RWPE2 (cell line): ENCODE data around the gene INPP5B.

Experiments
- ATAC-seq: fragments of 200-7000 bp; cut with Tn5 transposase; 3 replicates; pipeline ENCODE4 v1.9.1; 2021; ENCODE audit warnings: low read depth
- DNase-seq: peaks from one replicate; pipeline ENCODE4 v3.0.0-alpha.2; 2020; ENCODE audit warnings: low spot score
- H3K27ac ChIP-seq: fragments of 450-650 bp; 2 replicates; pipeline ENCODE4 v1.5.1; 2017; ENCODE audit warnings: mild to moderate bottlenecking; ENCODE audit not compliant: poor library complexity, severe bottlenecking
- H3K27me3 ChIP-seq: fragments of 250-450 bp; sonication (Bioruptor Pico); 2 replicates; pipeline ENCODE4 v1.5.1; 2021; ENCODE audit warnings: mild to moderate bottlenecking, moderate library complexity; ENCODE audit not compliant: insufficient read depth, poor library complexity, severe bottlenecking
- H3K36me3 ChIP-seq: fragments of 250-450 bp; sonication (Bioruptor Pico); 2 replicates; pipeline ENCODE4 v1.5.1; 2020; ENCODE audit warnings: low read depth, mild to moderate bottlenecking, moderate library complexity
- H3K4me1 ChIP-seq: fragments of 250-450 bp; sonication (Bioruptor Pico); 2 replicates; pipeline ENCODE4 v1.5.1; 2021; ENCODE audit warnings: mild to moderate bottlenecking, moderate library complexity; ENCODE audit not compliant: insufficient read depth, poor library complexity, severe bottlenecking
- H3K4me3 ChIP-seq: fragments of 250-450 bp; sonication (Bioruptor Pico); 2 replicates; pipeline ENCODE4 v1.5.1; 2021; ENCODE audit warnings: mild to moderate bottlenecking, moderate library complexity; ENCODE audit not compliant: severe bottlenecking
- H3K9me3 ChIP-seq: fragments of 250-450 bp; sonication (Bioruptor Pico); 2 replicates; pipeline ENCODE4 v1.5.1; 2021; ENCODE audit warnings: mild to moderate bottlenecking, moderate library complexity; ENCODE audit not compliant: severe bottlenecking
- TF ChIP-seq, protein P1 (sequence below): fragments of 450-650 bp; IDR thresholded peaks from one replicate; pipeline ENCODE4 v1.5.1; 2017; ENCODE audit warnings: mild to moderate bottlenecking, moderate library complexity; ENCODE audit not compliant: poor library complexity, severe bottlenecking

Gene INPP5B

DNA sequence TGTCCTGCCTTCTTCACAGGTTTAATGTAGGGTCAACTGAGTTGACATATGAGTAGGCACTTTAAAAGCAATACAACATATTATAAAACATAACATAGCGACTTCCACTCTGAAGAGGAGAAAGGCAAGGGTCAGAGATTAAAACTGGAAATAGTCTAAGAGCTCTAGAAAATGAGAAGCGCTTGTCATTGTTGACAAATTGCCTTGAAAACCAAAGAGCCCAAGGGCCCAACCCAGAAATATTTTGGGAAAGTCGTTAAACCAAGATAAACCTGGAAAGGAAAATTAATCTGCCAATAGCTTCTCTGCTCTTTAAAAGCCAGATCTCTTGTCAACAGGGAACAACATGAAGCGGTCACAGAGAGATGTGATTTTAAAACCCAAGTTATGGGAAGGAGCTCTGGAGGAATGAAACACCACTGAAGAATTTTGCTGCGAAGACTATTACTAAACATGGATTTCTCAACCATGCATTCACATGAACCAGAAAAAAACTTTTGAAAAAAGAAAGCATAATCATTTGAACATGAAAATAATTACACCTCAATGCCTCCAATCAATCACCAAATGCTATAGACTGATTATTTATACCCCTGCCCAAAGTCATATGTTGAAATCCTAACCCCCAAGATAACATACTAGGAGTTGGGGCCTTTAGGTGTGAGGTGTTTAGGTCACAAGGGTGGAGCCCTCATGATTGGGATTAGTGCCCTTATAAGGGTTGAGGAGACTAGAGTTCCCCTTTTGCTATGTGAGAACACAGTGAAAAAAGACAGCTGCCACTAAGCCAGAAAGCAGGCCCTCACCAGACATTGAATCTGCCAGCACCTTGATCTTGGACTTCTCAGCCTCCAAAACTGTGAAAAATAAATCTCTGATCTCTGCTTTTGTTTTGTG, 54.5 kb downstream of the INPP5B start:
- Histone ChIP-seq H3K9me3 (no peaks in the 10 kb centered on the region), H3K27ac (no peak overlapping the region), H3K4me3 (no peak overlapping the region), H3K4me1 (no peaks in the 10 kb centered on the region), H3K27me3 (no peaks in the 10 kb centered on the region), H3K36me3 (peaks cover 10% of the 10 kb centered on the region)
- ATAC-seq (no peak), DNase-seq (no peak)
- TF ChIP-seq, protein P1, sequence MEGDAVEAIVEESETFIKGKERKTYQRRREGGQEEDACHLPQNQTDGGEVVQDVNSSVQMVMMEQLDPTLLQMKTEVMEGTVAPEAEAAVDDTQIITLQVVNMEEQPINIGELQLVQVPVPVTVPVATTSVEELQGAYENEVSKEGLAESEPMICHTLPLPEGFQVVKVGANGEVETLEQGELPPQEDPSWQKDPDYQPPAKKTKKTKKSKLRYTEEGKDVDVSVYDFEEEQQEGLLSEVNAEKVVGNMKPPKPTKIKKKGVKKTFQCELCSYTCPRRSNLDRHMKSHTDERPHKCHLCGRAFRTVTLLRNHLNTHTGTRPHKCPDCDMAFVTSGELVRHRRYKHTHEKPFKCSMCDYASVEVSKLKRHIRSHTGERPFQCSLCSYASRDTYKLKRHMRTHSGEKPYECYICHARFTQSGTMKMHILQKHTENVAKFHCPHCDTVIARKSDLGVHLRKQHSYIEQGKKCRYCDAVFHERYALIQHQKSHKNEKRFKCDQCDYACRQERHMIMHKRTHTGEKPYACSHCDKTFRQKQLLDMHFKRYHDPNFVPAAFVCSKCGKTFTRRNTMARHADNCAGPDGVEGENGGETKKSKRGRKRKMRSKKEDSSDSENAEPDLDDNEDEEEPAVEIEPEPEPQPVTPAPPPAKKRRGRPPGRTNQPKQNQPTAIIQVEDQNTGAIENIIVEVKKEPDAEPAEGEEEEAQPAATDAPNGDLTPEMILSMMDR, result no peak

DNA sequence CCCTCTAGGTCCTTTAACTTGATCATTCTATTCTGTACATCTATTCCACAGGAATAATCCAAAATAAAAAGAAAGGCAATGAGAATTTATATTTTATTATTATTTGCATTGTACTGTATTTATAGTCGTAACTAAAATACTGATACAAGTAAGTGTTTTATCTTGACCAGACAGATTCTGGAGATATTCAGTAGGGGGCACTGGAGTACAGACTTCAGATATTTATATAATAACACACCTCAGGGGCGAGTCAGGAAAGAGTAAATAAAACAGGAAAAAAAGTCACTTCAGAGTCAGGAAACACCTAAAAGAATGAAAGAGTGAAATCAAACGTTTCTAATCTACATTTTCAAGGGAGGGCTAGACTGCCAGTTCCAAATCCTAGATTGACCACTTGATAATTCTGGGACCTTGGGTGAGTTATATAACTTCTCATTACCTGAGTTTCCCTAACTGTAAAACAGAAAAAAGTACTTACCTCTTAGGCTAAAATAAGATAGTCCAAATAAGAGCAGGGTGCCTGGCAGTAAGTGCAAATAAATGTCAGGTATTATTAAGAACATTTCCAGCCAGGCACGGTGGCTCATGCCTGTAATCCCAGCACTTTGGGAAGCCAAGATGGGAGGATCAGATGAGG, 56.4 kb downstream of the INPP5B start:
- H3K27me3 ChIP-seq, result no peaks in the 10 kb centered on the region
- ATAC-seq, result peak; percentile 42; the same call in 1 of the 3 replicates
- H3K9me3 ChIP-seq, result no peaks in the 10 kb centered on the region
- no peak overlapping the region for H3K27ac ChIP-seq
- H3K4me3 ChIP-seq, result no peak overlapping the region
- no peak for DNase-seq
- peaks cover 14% of the 10 kb centered on the region for H3K36me3 ChIP-seq
- no peaks in the 10 kb centered on the region for H3K4me1 ChIP-seq
- TF ChIP-seq, protein P1, result peak; percentile 72

DNA sequence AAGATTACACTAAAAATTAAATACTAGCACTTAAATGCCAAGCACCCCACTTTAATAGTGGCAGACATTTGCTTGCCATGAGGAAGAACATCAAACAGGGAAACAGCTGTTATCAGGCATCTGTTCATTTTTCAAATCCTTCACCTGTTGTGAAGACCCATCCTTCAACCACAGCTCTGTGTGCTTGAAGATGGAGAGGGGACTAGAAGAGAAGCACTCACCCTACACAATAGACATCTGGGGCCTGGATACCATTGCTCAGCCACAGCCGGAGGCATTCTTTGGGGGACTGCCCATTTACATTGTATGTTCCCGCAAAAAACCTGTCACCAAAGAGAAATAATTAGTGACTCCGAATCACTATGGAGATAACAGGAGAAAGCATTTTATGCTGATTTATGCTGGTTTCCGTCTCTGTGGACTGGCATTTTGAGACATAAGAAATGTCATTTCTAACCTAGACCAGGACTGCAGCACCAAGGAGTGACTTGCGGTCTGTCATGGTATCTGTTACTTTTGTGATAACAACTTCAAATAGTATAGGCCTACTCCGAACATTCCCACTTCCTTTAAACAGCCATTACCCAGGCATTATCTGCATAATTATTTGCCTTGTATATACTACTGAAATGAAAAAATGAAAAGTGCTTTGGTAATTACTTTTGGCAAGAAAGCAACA, 58.7 kb downstream of the INPP5B start:
- Histone ChIP-seq H3K27me3 (no peaks in the 10 kb centered on the region), H3K36me3 (peaks cover 14% of the 10 kb centered on the region), H3K4me3 (no peak overlapping the region), H3K9me3 (no peaks in the 10 kb centered on the region), H3K4me1 (no peaks in the 10 kb centered on the region), H3K27ac (no peak overlapping the region)
- DNase-seq (no peak), ATAC-seq (no peak)
- TF ChIP-seq, protein P1, result no peak

DNA sequence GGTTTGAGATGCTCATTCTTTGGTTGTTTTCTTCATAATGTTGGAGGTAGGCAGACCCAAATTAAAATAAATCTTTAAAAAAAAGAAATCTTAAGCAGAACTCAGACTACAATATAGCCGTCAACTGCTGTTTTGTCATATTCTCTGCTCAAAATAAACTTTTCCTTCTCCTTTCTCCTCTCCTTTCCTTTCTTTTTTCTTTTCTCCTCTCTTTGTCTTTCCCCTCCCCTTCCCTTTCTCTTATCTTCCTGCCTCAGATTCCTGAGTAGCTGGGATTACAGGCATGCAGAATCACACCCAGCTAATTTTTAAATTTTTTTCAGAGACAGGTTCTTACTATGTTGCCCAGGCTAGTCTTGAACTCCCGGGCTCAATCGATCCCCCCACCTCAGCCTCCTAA, 62.7 kb downstream of the INPP5B start:
- H3K4me1 ChIP-seq, result no peaks in the 10 kb centered on the region
- ATAC-seq (no peak), DNase-seq (no peak)
- H3K4me3 ChIP-seq, result no peak overlapping the region
- no peaks in the 10 kb centered on the region for H3K9me3 ChIP-seq
- H3K27me3 ChIP-seq, result no peaks in the 10 kb centered on the region
- H3K27ac ChIP-seq, result no peak overlapping the region
- TF ChIP-seq, protein P1, result no peak
- H3K36me3 ChIP-seq, result peaks cover 8% of the 10 kb centered on the region
